H7 (cell line): ENCODE results near the gene MICAL2. TPM values are rescaled to one million over a fixed set of nuclear protein-coding genes. Genes with fewer than 3 reads are reported as not detected.

Experiments used
- DNase-seq: peaks from one replicate; pipeline ENCODE4 v3.0.0; 2012
- H3K27me3 ChIP-seq: 2 replicates; pipeline ENCODE4 v1.6.0; 2011; ENCODE audit warnings: mild to moderate bottlenecking, low read length; ENCODE audit not compliant: control insufficient read depth, insufficient read depth
- H3K36me3 ChIP-seq: replicated peaks from 2 replicates; pipeline ENCODE4 v1.5.1; 2011; ENCODE audit warnings: low read length; ENCODE audit not compliant: control insufficient read depth, insufficient read depth
- H3K4me3 ChIP-seq: 2 replicates; pipeline ENCODE4 v1.5.1; 2011; ENCODE audit warnings: low read depth, mild to moderate bottlenecking, control low read depth, low read length, moderate library complexity; ENCODE audit not compliant: insufficient read depth
- total RNA-seq: library from RNA; depleted of rRNA; stranded (reverse); fragments of >200 nt; shearing (Covaris generic); gene quantifications from 2 replicates; pipeline ENCODE4 v1.2.3, GENCODE V29; 2014

The MICAL2 gene
- total RNA-seq, 1 experiment from 2014 or later = 0.83 TPM

- no peak for DNase-seq
- no peaks in the 10 kb centered on the region for H3K27me3 ChIP-seq
- H3K36me3 ChIP-seq = no peaks in the 10 kb centered on the region
- no peak overlapping the region for H3K4me3 ChIP-seq
Measured at GRCh38 chr11:12204506-12204905, 94.1 kb downstream of the MICAL2 start.

DNA sequence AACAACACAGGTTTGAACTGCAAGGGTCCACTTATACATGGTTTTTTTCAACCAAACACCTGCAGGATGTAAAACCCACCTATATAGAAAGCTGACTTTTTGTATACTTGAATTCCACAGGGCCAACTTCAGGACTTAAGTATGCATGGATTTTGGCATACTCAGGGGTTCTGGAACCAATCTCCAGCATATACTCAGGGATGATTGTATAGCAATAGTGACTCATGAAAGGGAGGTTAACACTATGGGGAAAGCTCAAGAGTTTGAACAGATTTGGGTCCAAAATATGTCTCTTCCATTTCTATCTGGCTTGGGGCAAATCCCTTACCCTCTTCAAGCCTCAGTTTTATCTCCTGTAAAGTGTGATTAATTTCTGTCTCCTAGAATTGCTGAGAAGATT is 94.9 kb downstream of the MICAL2 start:
- Histone ChIP-seq H3K27me3 (no peaks in the 10 kb centered on the region), H3K36me3 (no peaks in the 10 kb centered on the region), H3K4me3 (no peak overlapping the region)
- no peak for DNase-seq

DNA sequence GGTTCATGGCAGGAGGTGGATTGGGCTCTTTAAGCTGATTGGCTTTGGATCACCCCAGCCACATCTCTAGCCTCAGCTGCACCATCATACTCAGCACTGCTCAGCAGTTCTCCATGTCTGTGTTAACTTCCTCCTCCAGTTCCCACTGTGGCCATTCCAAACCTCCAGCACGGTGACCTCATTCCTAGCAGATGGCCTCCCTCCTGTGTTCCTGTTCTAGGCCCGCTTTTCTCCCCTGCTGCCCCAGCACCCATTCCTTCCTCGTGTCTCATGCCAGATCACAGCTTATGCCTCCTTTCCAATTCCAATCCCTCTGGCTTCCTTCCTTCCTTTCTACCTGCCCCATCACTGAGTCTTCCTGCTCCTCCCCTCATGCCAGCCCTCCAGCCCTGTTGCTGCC is 96.1 kb downstream of the MICAL2 start:
- no peaks in the 10 kb centered on the region for H3K27me3 ChIP-seq
- no peak for DNase-seq
- no peak overlapping the region for H3K4me3 ChIP-seq
- H3K36me3 ChIP-seq = no peaks in the 10 kb centered on the region

DNA sequence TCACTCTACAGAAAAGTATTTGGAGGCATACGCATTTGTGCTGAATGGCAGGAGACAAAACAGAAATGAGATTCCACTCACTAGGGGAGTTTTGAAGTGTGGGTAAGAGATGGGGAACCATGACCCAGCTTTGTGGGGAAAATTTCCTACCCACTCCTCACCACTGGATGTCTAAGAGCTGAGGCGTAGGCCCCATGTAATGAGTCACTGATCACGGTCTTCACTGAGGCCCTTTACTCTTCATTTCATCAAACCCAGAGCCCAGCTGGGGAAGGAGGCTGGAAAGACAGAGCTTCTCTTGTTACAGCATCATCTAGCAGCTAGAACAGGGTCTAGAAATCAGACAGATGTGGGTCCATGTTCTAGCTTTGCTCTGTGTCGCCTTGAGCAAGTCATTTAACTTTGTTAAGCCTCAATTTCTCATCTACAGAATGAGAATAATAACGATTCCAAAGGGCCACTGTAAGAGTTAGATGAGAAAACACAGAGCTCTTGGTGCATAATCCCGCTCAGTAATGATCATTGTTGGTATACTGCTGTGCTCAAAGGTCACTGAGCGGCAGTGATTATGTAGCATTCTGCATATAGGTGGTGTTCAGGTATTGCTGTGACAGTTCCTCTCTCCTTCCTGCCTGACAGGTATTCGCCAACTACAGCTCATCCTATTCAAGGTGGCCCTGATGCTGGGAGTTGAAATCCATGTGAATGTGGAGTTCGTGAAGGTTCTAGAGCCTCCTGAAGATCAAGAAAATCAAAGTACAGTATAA is 97.2 kb downstream of the MICAL2 start:
- no peak for DNase-seq
- no peaks in the 10 kb centered on the region for H3K36me3 ChIP-seq
- H3K4me3 ChIP-seq = no peak overlapping the region
- no peaks in the 10 kb centered on the region for H3K27me3 ChIP-seq

DNA sequence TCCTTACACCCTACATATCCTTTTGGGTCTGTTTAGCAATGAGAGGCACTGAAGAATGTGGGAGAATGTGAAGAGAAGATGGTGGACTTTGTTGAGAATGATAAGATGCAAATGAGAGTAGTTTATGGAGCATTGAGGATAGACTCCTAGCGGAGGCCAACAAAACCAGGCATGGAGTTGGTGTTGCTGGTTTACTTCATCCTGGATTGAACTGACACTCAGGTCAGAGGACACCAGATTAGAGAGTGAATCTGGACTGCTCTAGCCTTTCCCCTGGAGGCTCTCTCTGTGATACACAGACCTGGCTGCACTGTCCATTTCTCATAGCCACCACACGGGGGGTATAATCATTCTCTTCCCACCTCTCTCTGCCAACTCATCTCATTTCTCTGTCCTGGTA is 98.7 kb downstream of the MICAL2 start:
- no peak for DNase-seq
- H3K4me3 ChIP-seq = no peak overlapping the region
- no peaks in the 10 kb centered on the region for H3K36me3 ChIP-seq
- H3K27me3 ChIP-seq = no peaks in the 10 kb centered on the region

DNA sequence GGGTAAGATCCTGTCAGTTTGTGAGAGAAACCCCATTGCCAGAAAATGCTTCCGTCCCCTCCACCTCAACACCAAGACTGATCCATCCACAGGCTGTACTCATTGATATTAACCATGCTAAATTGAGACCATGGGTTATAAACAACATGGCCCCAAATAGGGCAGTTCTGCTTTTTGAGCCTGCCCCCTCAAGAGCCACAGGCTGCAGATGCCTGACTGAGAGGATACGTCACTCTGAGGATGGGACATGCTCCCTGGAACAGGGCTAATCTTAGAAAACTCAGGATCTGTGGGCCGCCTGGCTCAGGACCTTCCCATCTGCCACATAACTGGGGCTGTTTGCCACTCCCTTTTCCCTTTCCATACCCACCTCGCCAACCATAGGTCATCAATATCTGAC is 99.8 kb downstream of the MICAL2 start:
- no peak for DNase-seq
- Histone ChIP-seq H3K4me3 (no peak overlapping the region), H3K27me3 (no peaks in the 10 kb centered on the region), H3K36me3 (no peaks in the 10 kb centered on the region)

- DNase-seq = no peak
- Histone ChIP-seq H3K36me3 (no peaks in the 10 kb centered on the region), H3K4me3 (no peak overlapping the region), H3K27me3 (no peaks in the 10 kb centered on the region)
Measured at GRCh38 chr11:12211331-12212065, 101.1 kb downstream of the MICAL2 start.

DNA sequence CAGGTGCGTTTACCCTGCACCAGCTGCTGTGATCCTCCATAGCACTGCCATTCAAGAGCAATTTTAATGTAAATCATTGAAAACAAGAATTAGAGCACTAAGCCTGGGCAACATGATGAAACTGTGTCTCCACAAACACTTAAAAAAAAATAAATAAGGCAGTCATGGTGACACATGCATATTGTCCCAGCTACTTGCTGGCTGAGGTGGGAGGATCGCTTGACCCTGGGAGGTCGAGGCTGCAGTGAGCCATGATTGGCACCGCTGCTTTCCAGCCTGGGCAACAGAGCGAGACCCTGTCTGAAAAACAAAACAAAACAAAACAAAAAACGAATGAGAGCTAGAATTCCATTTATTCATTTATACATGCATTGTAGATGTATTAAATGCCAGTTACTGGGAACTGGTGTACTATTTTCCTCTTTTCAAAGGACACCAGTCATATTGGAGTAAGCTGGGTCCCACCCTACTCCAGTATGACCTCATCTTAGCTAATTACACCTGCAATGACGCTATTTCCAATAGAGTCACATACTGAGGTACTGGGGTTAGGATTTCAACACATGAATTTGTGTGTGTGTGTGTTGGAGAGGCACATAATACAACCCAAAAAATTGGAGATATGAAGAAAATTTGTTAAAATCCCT is 101.9 kb downstream of the MICAL2 start:
- DNase-seq = no peak
- no peak overlapping the region for H3K4me3 ChIP-seq
- no peaks in the 10 kb centered on the region for H3K27me3 ChIP-seq
- no peaks in the 10 kb centered on the region for H3K36me3 ChIP-seq

GRCh38 chr11:12212821-12213185 is 102.4 kb downstream of the MICAL2 start:
- no peak for DNase-seq
- no peaks in the 10 kb centered on the region for H3K36me3 ChIP-seq
- no peaks in the 10 kb centered on the region for H3K27me3 ChIP-seq
- H3K4me3 ChIP-seq = no peak overlapping the region

DNA sequence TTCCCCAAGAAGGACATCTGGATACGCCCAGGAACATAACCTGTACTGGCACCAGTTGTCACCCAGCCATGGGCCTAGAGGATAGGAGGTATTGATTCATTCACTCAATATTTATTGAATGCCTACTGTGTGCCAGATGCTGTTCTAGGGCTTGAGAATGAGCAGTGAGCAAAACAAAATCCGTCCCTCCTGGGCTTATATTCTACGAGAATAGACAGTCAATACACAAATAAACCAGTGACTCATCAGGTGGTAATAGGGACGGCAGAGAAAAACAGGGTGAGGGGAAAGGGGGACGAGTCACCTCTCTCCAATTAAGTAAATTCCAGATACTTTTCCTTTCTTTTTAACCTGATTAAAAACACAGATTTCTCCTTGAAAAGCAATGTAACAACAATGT is 103.5 kb downstream of the MICAL2 start:
- no peak for DNase-seq
- H3K36me3 ChIP-seq = no peaks in the 10 kb centered on the region
- H3K27me3 ChIP-seq = no peaks in the 10 kb centered on the region
- H3K4me3 ChIP-seq = no peak overlapping the region

GRCh38 chr11:12214751-12215150 is 104.4 kb downstream of the MICAL2 start:
- Histone ChIP-seq H3K4me3 (no peak overlapping the region), H3K27me3 (no peaks in the 10 kb centered on the region), H3K36me3 (no peaks in the 10 kb centered on the region)
- DNase-seq = no peak

GRCh38 chr11:12215181-12215593 is 104.8 kb downstream of the MICAL2 start:
- no peak overlapping the region for H3K4me3 ChIP-seq
- peak; percentile 37 for DNase-seq
- H3K36me3 ChIP-seq = no peaks in the 10 kb centered on the region
- no peaks in the 10 kb centered on the region for H3K27me3 ChIP-seq

DNA sequence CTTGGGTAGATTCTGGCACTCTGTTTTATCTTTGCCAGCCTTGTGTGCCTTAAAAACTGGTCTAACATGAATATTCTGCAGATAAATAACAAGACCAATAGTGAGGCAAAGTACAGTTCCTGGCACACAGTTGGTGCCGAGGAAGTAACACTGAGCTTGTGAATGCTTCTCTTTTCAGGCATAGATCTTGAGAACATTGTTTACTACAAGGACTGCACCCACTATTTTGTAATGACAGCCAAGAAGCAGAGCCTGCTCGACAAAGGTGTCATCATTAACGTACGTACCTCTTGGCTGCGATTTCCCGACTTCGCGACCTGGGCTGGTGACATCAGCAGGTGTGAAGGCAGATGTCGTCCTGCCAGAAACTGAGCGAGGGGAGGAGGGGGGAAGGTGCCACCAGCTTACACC is 105.7 kb downstream of the MICAL2 start:
- Histone ChIP-seq H3K36me3 (no peaks in the 10 kb centered on the region), H3K27me3 (no peaks in the 10 kb centered on the region), H3K4me3 (no peak overlapping the region)
- no peak for DNase-seq

DNA sequence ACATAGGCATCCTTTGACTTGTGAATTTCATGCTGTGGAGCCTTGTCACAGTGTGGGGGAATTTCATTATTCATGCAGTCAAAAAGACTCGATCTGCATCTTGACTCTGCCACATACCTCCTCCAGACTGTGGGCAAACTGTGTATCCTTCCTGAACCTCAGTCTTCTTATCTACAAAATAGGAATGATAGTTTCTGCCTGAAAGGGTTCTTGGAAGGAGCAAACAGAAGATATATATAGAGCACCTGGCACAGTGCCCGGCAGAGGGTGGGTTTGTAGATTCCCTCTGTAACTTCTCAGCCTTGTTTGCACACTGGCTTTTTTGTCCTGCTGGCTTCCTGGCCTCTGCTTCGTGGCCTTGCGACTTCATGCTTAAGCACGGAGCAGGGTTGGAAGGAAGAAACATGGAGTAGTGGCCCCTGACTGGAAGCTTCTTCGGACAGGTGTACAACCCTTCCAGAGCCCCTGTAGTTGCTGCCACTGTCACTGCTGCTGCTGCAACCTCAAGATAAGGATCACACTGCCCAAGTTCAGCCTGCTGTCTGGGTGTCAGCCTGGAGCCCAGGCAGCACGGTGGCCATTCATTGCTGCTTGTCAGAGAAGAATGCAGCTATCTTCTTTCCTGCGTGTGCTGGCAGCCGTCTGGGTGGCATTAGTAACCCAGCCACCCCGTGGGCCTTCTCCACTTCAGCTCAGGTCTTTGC is 106.4 kb downstream of the MICAL2 start:
- H3K36me3 ChIP-seq = no peaks in the 10 kb centered on the region

More for the DNA sequence above, 106.4 kb downstream of the MICAL2 start:
- no peak overlapping the region for H3K4me3 ChIP-seq
- H3K27me3 ChIP-seq = no peaks in the 10 kb centered on the region
- DNase-seq = no peak
